Heart right ventricle (tissue), 16 donors: Measurements from ENCODE around the gene ROR2. TPM values are rescaled to one million over a fixed set of nuclear protein-coding genes. Genes with fewer than 3 reads are reported as not detected.
A peak's percentile ranks its signal among the peaks of the same experiment; 100 is the strongest.

Experiments
- ATAC-seq, 8 donors: fragments of 200-7000 bp; cut with Tn5 transposase; one replicate each; pipeline ENCODE4 v1.9.1; 2020; ENCODE audit warnings: mild to moderate bottlenecking in 8 of 8, moderate library complexity in 8 of 8, moderate number of reproducible peaks in 1 of 8
- DNase-seq, 2 donors: peaks; one replicate each; pipeline ENCODE4 v3.0.0-alpha.2; 2020
- H3K27ac ChIP-seq, 10 donors: fragments of 200-600 bp; sonication (generic) in 2 of 10; one replicate each; pipeline versions ENCODE4 v1.5.0 to v1.8.0; 2020 to 2022; ENCODE audit warnings: mild to moderate bottlenecking in 3 of 10
- H3K27me3 ChIP-seq, 7 donors: fragments of 200-600 bp; one replicate each; pipeline ENCODE4 v1.8.0; 2021 to 2022; ENCODE audit warnings: mild to moderate bottlenecking in 2 of 7
- H3K36me3 ChIP-seq, 9 donors: fragments of 200-600 bp; sonication (generic) in 1 of 9; one replicate each; pipeline versions ENCODE4 v1.5.0 to v1.8.0; 2020 to 2022; ENCODE audit warnings: mild to moderate bottlenecking in 2 of 9
- H3K4me1 ChIP-seq, 9 donors: fragments of 200-600 bp; sonication (generic) in 1 of 9; one replicate each; pipeline versions ENCODE4 v1.5.0 to v1.8.0; 2020 to 2022; ENCODE audit warnings: mild to moderate bottlenecking in 4 of 9
- H3K4me3 ChIP-seq, 10 donors: fragments of 200-600 bp; sonication (generic) in 2 of 10; one replicate each; pipeline versions ENCODE4 v1.5.0 to v1.8.0; 2020 to 2022; ENCODE audit warnings: mild to moderate bottlenecking in 7 of 10, moderate library complexity in 2 of 10
- H3K9me3 ChIP-seq, 11 donors: fragments of 200-600 bp in 10 of 11; sonication (generic) in 2 of 11; one replicate each; pipeline versions ENCODE4 v1.5.0 to v1.8.0; 2013 to 2022; ENCODE audit warnings: mild to moderate bottlenecking in 2 of 11, control low read depth in 1 of 11, moderate library complexity in 1 of 11
- WGBS, 2 donors: extraction: QIAGEN DNeasy Blood & Tissue Kit; methylation state at CpG; one replicate each; pipeline ENCODE4 v1.1.7; 2013; ENCODE audit warnings: inconsistent platforms in 1 of 2; 5-methylcytosine and 5-hydroxymethylcytosine counted together
- intact Hi-C, 10 donors: fragments of 100-400 bp; cut with DNase I; formaldehyde crosslinking; loops; one replicate each; pipeline versions ENCODE4 v1.11.1 to v1.14.2; 2022
- polyA plus RNA-seq, 2 donors: library from polyadenylated mRNA; stranded (reverse); fragments of 200-250 nt; gene quantifications; one replicate each; pipeline ENCODE4 v1.2.3, GENCODE V29; 2013
- total RNA-seq, 10 donors: library from RNA; stranded (reverse); fragmentation: NEBNext Ultra II Directional in 3 of 10; extraction: Animal tissue kit (Norgen Biotek cat#: 25700) in 3 of 10; gene quantifications; one replicate each; pipeline versions ENCODE4 v1.2.1 to v1.2.4, GENCODE V29; 2021 to 2023
- TF ChIP-seq, protein P1 (sequence below), 9 donors: fragments of 200-600 bp; sonication (generic) in 2 of 9; IDR thresholded peaks; one replicate each; pipeline versions ENCODE4 v1.5.0 to v1.8.0; 2021 to 2022; ENCODE audit warnings: antibody characterized with exemption in 9 of 9, mild to moderate bottlenecking in 5 of 9, moderate library complexity in 1 of 9
- donor health status: Arrhythmogenic right ventricular cardiomyopathy.
- donor health status: ischemic (EF 13 %, LVEDD 7.1; RV severe dilation, severe dysfunction).
- donor health status: healthy with polysubstance abuse.
- donor health status: DM: no; HTN: yes; CAD: no.
- donor health status: DM: no; HTN: no; CAD: no.
- donor health status: ischemic (EF 25% LVEDD 6.9; RV normal size, moderate dysfunction).
- donor health status: ischemic (EF 25% LVEDD 5.7; RV mildly dilated, moderate dysfunction).
- donor health status: healthy.
- donor health status: DM: yes; HTN: yes; CAD: no.
- donor health status: Ischemic cardiomyopathy.
- donor health status: ischemic (EF 35%, LVEDD 5.7; RV mildly dilated, moderate dysfunction).
- donor health status: nonischemic (EF 11% LVEDD 7.7; RV severe dilation, severe dysfunction).
- donor health status: DM: yes; HTN: yes; CAD: no.
- donor health status: PGD.
- donor health status: ischemic (EF 29% LVEDD 5.4; RV normal size, mild dysfunction).
- donor health status: nonischemic (EF 23%, LVEDD 6.1; RV moderate dilation, normal function).

ROR2 gene
- total and polyA plus RNA-seq, 12 donors, result 0.11 to 1.4 (median 0.47) TPM

DNA sequence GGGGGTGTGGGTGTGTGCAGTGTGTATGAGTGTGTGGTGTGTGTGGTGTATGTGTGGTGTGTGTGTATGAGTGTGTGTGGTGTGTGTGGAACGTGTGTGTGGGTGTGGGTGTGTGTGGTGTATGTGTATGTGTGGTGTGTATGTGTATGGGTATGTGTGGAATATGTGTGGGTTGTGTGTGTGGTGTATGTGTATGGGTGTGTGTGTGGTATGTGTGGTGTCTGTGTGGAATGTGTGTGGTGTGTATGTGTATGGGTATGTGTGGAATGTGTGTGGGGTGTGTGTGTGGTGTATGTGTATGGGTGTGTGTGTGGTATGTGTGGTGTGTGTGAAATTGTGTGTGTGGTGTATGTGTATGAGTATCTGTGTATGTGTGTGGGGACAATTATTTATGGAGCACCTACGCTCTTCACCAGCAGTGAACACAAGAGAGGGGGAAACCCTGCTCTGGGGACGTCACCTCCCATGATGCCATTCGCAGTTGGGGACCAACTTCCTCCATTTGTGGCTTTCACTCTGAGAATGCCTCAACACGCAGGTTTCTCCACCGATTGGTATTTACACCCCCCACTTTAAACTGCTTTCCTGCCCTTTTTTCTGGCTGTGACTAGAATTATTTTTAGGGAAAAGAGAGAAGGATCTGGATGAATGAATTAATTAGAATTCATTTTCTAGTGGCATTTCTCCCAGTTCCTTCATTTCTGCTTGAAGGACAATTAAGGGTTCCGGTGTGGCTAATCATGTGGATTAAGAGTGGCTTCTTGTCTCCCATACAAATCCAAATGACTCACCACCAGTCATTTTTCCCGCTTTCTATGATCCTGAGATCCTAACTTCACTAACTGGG lies 238.1 kb downstream of the ROR2 start:
- Histone ChIP-seq H3K9me3 (peaks cover 0 to 15% (median 0%) of the 10 kb centered on the region in 11 donors), H3K4me1 (peaks cover 0 to 5% (median 0%) of the 10 kb centered on the region in 9 donors), H3K27ac (peak overlapping the region in 1 of 10 donors; percentile 34), H3K27me3 (peaks cover 0 to 10% (median 5%) of the 10 kb centered on the region in 7 donors), H3K4me3 (no peak overlapping the region), H3K36me3 (no peaks in the 10 kb centered on the region)
- intact Hi-C loops, result no loop called here
- TF ChIP-seq, protein P1, sequence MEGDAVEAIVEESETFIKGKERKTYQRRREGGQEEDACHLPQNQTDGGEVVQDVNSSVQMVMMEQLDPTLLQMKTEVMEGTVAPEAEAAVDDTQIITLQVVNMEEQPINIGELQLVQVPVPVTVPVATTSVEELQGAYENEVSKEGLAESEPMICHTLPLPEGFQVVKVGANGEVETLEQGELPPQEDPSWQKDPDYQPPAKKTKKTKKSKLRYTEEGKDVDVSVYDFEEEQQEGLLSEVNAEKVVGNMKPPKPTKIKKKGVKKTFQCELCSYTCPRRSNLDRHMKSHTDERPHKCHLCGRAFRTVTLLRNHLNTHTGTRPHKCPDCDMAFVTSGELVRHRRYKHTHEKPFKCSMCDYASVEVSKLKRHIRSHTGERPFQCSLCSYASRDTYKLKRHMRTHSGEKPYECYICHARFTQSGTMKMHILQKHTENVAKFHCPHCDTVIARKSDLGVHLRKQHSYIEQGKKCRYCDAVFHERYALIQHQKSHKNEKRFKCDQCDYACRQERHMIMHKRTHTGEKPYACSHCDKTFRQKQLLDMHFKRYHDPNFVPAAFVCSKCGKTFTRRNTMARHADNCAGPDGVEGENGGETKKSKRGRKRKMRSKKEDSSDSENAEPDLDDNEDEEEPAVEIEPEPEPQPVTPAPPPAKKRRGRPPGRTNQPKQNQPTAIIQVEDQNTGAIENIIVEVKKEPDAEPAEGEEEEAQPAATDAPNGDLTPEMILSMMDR (IDR thresholded peaks at IDR 0.05), result no peak
- peak in 1 of 8 donors; percentile 48 for ATAC-seq
- DNase-seq, result no peak
- WGBS, 2 donors, result 74 to 77% methylated on average over 8 of the region's 8 CpGs

DNA sequence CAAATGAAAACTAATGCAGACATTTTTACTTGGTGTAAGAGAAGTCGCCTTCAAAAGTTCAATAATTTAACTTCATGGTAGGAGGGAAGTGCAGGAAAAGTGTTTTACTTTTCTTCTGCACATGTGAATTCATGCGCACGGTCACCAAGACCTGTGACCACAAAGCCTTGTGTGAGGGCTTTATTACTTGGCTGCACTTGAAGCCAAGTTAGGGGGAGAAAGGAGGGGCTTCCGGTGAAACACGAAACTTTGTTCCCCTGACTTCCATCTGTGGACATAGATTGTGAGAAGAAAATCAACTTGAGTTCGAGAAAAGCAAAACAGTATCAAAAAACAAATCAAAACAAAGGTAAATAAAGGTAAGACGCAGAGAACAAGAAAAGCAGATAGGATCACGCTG lies 239.9 kb downstream of the ROR2 start:
- WGBS, 2 donors, result 81 to 89% methylated on average over 8 of the region's 8 CpGs
- TF ChIP-seq, protein P1 (IDR thresholded peaks at IDR 0.05), result no peak
- H3K27ac ChIP-seq, result no peak overlapping the region
- peaks cover 0 to 22% (median 12%) of the 10 kb centered on the region in 11 donors for H3K9me3 ChIP-seq
- ATAC-seq (no peak), DNase-seq (no peak)
- intact Hi-C loops, result no loop called here
- H3K36me3 ChIP-seq, result no peaks in the 10 kb centered on the region
- peaks cover 0 to 5% (median 0%) of the 10 kb centered on the region in 9 donors for H3K4me1 ChIP-seq
- H3K4me3 ChIP-seq, result no peak overlapping the region
- peaks cover 0 to 10% (median 2%) of the 10 kb centered on the region in 7 donors for H3K27me3 ChIP-seq

DNA sequence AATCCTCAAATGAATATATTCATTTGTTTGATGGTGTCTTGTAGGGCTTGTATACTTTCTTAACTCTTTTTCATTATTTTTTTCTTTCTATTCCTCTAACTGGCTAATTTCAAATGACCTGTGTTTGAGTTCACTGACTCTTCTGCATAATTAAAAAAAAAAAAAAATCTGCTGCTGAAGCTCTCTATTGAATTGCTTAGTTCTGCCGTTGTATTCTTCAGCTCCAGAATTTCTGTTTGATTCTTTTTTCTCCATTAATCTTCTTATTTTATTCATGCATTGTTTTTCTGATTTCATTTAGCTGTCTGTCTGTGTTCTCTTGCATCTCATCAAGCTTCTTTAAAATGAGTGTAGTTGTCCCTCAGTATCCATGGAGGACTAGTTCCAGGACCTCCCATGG lies 244.6 kb downstream of the ROR2 start:
- DNase-seq (no peak), ATAC-seq (no peak)
- Histone ChIP-seq H3K4me1 (no peaks in the 10 kb centered on the region), H3K27me3 (no peaks in the 10 kb centered on the region), H3K9me3 (peaks cover 0 to 56% (median 23%) of the 10 kb centered on the region in 11 donors), H3K27ac (no peak overlapping the region), H3K4me3 (no peak overlapping the region), H3K36me3 (no peaks in the 10 kb centered on the region)
- intact Hi-C loops, result no loop called here
- WGBS, 2 donors, result 89 to 93% methylated on average over 1 of the region's 1 CpG
- TF ChIP-seq, protein P1 (IDR thresholded peaks at IDR 0.05), result no peak

DNA sequence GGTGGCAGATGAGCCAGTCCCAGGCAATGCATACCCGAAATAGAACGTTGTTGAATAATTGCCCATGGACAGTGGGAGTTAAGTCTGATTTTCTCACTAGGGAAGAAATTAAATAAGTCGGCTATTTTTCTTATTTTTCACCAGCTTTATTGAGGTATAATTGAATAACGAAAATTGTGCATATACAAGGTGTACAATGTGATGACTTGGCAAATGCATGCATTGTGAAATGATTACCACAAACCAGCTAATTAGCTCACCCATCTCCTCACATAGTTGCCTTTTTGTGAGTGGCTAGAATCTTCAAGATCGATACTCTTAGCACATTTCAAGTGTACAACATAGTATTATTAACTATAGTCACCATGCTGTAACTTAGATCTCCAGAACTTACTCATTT lies 249.6 kb downstream of the ROR2 start:
- peaks cover 0 to 37% (median 15%) of the 10 kb centered on the region in 11 donors for H3K9me3 ChIP-seq
- H3K27ac ChIP-seq, result no peak overlapping the region
- H3K4me3 ChIP-seq, result no peak overlapping the region
- TF ChIP-seq, protein P1 (IDR thresholded peaks at IDR 0.05), result no peak
- H3K36me3 ChIP-seq, result no peaks in the 10 kb centered on the region
- intact Hi-C loops, result no loop called here
- WGBS, 2 donors, result 87 to 89% methylated on average over 5 of the region's 5 CpGs
- no peaks in the 10 kb centered on the region for H3K27me3 ChIP-seq
- DNase-seq (no peak), ATAC-seq (no peak)
- H3K4me1 ChIP-seq, result no peaks in the 10 kb centered on the region
